Erythroblast (primary cell): ENCODE results near the gene FCER1G.

Experiments
- GATA1 ChIP-seq: IDR thresholded peaks from 2 replicates; pipeline ENCODE4 v1.6.1; 2011; ENCODE audit warnings: low read depth, mild to moderate bottlenecking, control low read depth, low read length, moderate library complexity
- POLR2A ChIP-seq: IDR thresholded peaks from 2 replicates; pipeline ENCODE4 v1.6.1; 2011; ENCODE audit warnings: mild to moderate bottlenecking, low read length

GRCh38 chr1:161225178-161225533, 10.1 kb downstream of the FCER1G start:
- no peak for TF ChIP-seq POLR2A
- TF ChIP-seq GATA1 = no peak
